Suppressor macrophage treated with lipopolysaccharide for 1 hour (primary cell): Measurements from ENCODE around the gene CACNA2D1.
"Not testable (repeated sequence)": the region's sequence is repeated elsewhere in the genome, so short reads cannot be mapped to it uniquely, and the experiment has no call there.

Source experiments
- DNase-seq, 3 donors: peaks; one replicate each; pipeline ENCODE4 v3.0.0-alpha.2; 2020 to 2022

The CACNA2D1 gene

GRCh38 chr7:82021713-82022112, 421.9 kb downstream of the CACNA2D1 start:
- DNase-seq, result no peak

- DNase-seq, result no peak
Observed at GRCh38 chr7:82021036-82021435, 422.5 kb downstream of the CACNA2D1 start.

- no peak for DNase-seq
Observed at GRCh38 chr7:82019551-82020475, 423.8 kb downstream of the CACNA2D1 start.

- DNase-seq, result no peak
Observed at GRCh38 chr7:82018226-82018625, 425.4 kb downstream of the CACNA2D1 start.

GRCh38 chr7:82017334-82017943, 426.1 kb downstream of the CACNA2D1 start:
- DNase-seq, result peak; percentile 10 to 47 (median 38)

- DNase-seq, result no peak
Observed at GRCh38 chr7:82015751-82016150, 427.8 kb downstream of the CACNA2D1 start.

GRCh38 chr7:82014574-82014973, 429.0 kb downstream of the CACNA2D1 start:
- not testable (repeated sequence) for DNase-seq

GRCh38 chr7:82012453-82012852, 431.1 kb downstream of the CACNA2D1 start:
- DNase-seq, result no peak

GRCh38 chr7:82010416-82010815, 433.2 kb downstream of the CACNA2D1 start:
- no peak for DNase-seq

- no peak for DNase-seq
Observed at GRCh38 chr7:82007315-82007714, 436.3 kb downstream of the CACNA2D1 start.

- no peak for DNase-seq
Observed at GRCh38 chr7:82005056-82005455, 438.5 kb downstream of the CACNA2D1 start.

GRCh38 chr7:81993186-81993585, 450.4 kb downstream of the CACNA2D1 start:
- no peak for DNase-seq

GRCh38 chr7:81990395-81990794, 453.2 kb downstream of the CACNA2D1 start:
- DNase-seq, result peak; percentile 20 to 59 (median 49)

GRCh38 chr7:81986723-81987470, 456.7 kb downstream of the CACNA2D1 start:
- no peak for DNase-seq

- DNase-seq, result no peak
Observed at GRCh38 chr7:81983406-81983805, 460.2 kb downstream of the CACNA2D1 start.

GRCh38 chr7:81973117-81973516, 470.5 kb downstream of the CACNA2D1 start:
- no peak for DNase-seq

GRCh38 chr7:81960026-81960425, 483.6 kb downstream of the CACNA2D1 start:
- DNase-seq, result no peak

GRCh38 chr7:81957517-81957916, 486.1 kb downstream of the CACNA2D1 start:
- no peak for DNase-seq

- DNase-seq, result peak; percentile 64 to 80 (median 76)
Observed at GRCh38 chr7:81956520-81956919, 487.1 kb downstream of the CACNA2D1 start.

GRCh38 chr7:81949306-81949705, 494.3 kb downstream of the CACNA2D1 start:
- no peak for DNase-seq

- no peak for DNase-seq
Observed at GRCh38 chr7:81944058-81944457, 499.5 kb downstream of the CACNA2D1 start.

- DNase-seq, result no peak
Observed at GRCh38 chr7:81937091-81937490, 506.5 kb downstream of the CACNA2D1 start.

GRCh38 chr7:81934596-81935301, 508.8 kb downstream of the CACNA2D1 start:
- DNase-seq, result no peak
